Endothelial cell of umbilical vein (primary cell): Measurements from ENCODE around the gene CC2D2A. TPM values are rescaled to one million over a fixed set of nuclear protein-coding genes. Genes with fewer than 3 reads are reported as not detected.

Experiments
- BruUV-seq: library from RNA; stranded (reverse); fragments of 400-500 nt; replicated peaks from 2 replicates; lab custom pipeline; 2021; lab: Mats Ljungman, UMichigan
- CTCF ChIA-PET: fragments of 300-600, 350-600 bp; sonication (Branson Sonifier 250); formaldehyde crosslinking; loops from one replicate; lab custom pipeline; 2021; ENCODE audit warnings: antibody characterized with exemption, inconsistent platforms; lab: Charles Lee
- POLR2A ChIA-PET: fragments of 300-600, 350-600 bp; sonication (Branson Sonifier 250); formaldehyde crosslinking; loops from one replicate; lab custom pipeline; 2021; ENCODE audit warnings: antibody characterized with exemption, inconsistent platforms; lab: Charles Lee
- DNase-seq: peaks from one replicate; pipeline ENCODE4 v3.0.0-alpha.2; 2011; ENCODE audit warnings: low read depth, low spot score
- FAIRE-seq: peaks from 2 replicates; lab custom pipeline; 2011; peaks lifted over from hg19 to GRCh38; lab: Jason Lieb, UNC
- H2AFZ ChIP-seq: 2 replicates; pipeline ENCODE4 v1.6.0; 2012; ENCODE audit warnings: low read depth, low read length, control low read depth, inconsistent platforms
- H3K27ac ChIP-seq: 2 replicates; pipeline ENCODE4 v1.5.1; 2011; ENCODE audit warnings: low read depth, mild to moderate bottlenecking, control low read depth, low read length, moderate library complexity; ENCODE audit not compliant: insufficient read depth
- H3K27me3 ChIP-seq, 2 experiments: 2 replicates each; pipeline versions ENCODE4 v1.6.0 to v1.6.1; 2011; ENCODE audit warnings: low read length in 2 of 2, mixed read lengths in 1 of 2; ENCODE audit not compliant: control insufficient read depth in 2 of 2, insufficient read depth in 2 of 2
- H3K36me3 ChIP-seq, 2 experiments: 2 replicates in 1 of 2; 3 replicates in 1 of 2; pipeline ENCODE4 v1.5.1; 2011; ENCODE audit warnings: low read length in 2 of 2, mild to moderate bottlenecking in 1 of 2, moderate library complexity in 1 of 2; ENCODE audit not compliant: control insufficient read depth in 2 of 2, insufficient read depth in 2 of 2; ENCODE audit errors: extremely low read depth in 1 of 2
- H3K4me1 ChIP-seq: 3 replicates; pipeline ENCODE4 v1.5.1; 2011; ENCODE audit warnings: mild to moderate bottlenecking, low read length; ENCODE audit not compliant: control insufficient read depth, insufficient read depth; ENCODE audit errors: extremely low read depth
- H3K4me2 ChIP-seq: 2 replicates; pipeline ENCODE4 v1.6.1; 2011; ENCODE audit warnings: low read length, control low read depth, mixed read lengths; ENCODE audit not compliant: insufficient read depth
- H3K4me3 ChIP-seq, 3 experiments: fragments of 200-600 bp in 1 of 3; sonication (generic), shearing (Covaris generic) in 1 of 3; replicated peaks in 1 of 3; 2 replicates each; pipeline ENCODE4 v1.5.1; 2011 to 2016; ENCODE audit warnings: control low read depth in 3 of 3, low read length in 3 of 3, mild to moderate bottlenecking in 2 of 3, inconsistent platforms in 1 of 3, low read depth in 1 of 3, moderate library complexity in 1 of 3; ENCODE audit not compliant: insufficient read depth in 1 of 3
- H3K79me2 ChIP-seq: 2 replicates; pipeline ENCODE4 v1.6.0; 2012; ENCODE audit warnings: low read length, inconsistent platforms; ENCODE audit not compliant: control insufficient read depth, insufficient read depth
- H3K9ac ChIP-seq: replicated peaks from 2 replicates; pipeline ENCODE3; 2011; ENCODE audit warnings: low read length, control low read depth; ENCODE audit not compliant: insufficient read depth; ENCODE audit errors: extremely low read depth
- H3K9me1 ChIP-seq: replicated peaks from 3 replicates; pipeline ENCODE4 v1.6.0; 2011; ENCODE audit warnings: mild to moderate bottlenecking, low read length; ENCODE audit not compliant: control insufficient read depth, insufficient read depth; ENCODE audit errors: extremely low read depth
- H3K9me3 ChIP-seq: replicated peaks from 2 replicates; pipeline ENCODE4 v1.5.1; 2012; ENCODE audit warnings: low read length, inconsistent platforms; ENCODE audit not compliant: control insufficient read depth, insufficient read depth
- H4K20me1 ChIP-seq: replicated peaks from 2 replicates; pipeline ENCODE3; 2011; ENCODE audit warnings: mild to moderate bottlenecking, low read length; ENCODE audit not compliant: control insufficient read depth, insufficient read depth; ENCODE audit errors: extremely low read depth
- EZH2 ChIP-seq: IDR thresholded peaks from 2 replicates; pipeline ENCODE4 v1.6.1; 2012; ENCODE audit warnings: borderline replicate concordance, low read depth, mild to moderate bottlenecking, moderate library complexity, low read length, inconsistent platforms; ENCODE audit not compliant: severe bottlenecking
- FOS ChIP-seq: IDR thresholded peaks from 2 replicates; pipeline ENCODE4 v1.6.1; 2011; ENCODE audit warnings: mild to moderate bottlenecking, low read length, moderate library complexity, borderline replicate concordance; ENCODE audit not compliant: insufficient read depth
- GATA2 ChIP-seq: IDR thresholded peaks from 2 replicates; pipeline ENCODE4 v1.7.0; 2011; ENCODE audit warnings: low read depth, mild to moderate bottlenecking, moderate library complexity, mixed read lengths, low read length; ENCODE audit not compliant: insufficient read length, insufficient read depth
- JUN ChIP-seq: IDR thresholded peaks from 2 replicates; pipeline ENCODE4 v1.6.1; 2011; ENCODE audit warnings: borderline replicate concordance, low read depth; ENCODE audit not compliant: insufficient read length, insufficient read depth
- MAX ChIP-seq: IDR thresholded peaks from 2 replicates; pipeline ENCODE4 v1.6.1; 2011; ENCODE audit not compliant: insufficient read depth, insufficient read length
- MYC ChIP-seq: IDR thresholded peaks from one replicate; pipeline ENCODE4 v1.6.1; 2011; ENCODE audit warnings: mild to moderate bottlenecking, low read depth, low read length
- POLR2A ChIP-seq: IDR thresholded peaks from 2 replicates; pipeline ENCODE4 v1.6.1; 2012; ENCODE audit warnings: low read depth, mild to moderate bottlenecking, control low read depth, low read length
- POLR2AphosphoS5 ChIP-seq: IDR thresholded peaks from 2 replicates; pipeline ENCODE4 v1.6.1; 2012; ENCODE audit warnings: low read depth, mild to moderate bottlenecking, control low read depth, low read length, moderate library complexity; ENCODE audit not compliant: insufficient read depth
- dilution Hi-C: fragments of 300-500 bp; cut with MboI; formaldehyde crosslinking; loops from one replicate; pipeline ENCODE4 v1.15.0; 2019; ENCODE audit warnings: low sequenced_read_pairs; ENCODE audit not compliant: extremely low pct_ligation_motif_present
- intact Hi-C: fragments of 100-400 bp; cut with micrococcal nuclease; formaldehyde crosslinking; loops from one replicate; pipeline ENCODE4 v1.10.0; 2022
- polyA plus RNA-seq, 4 experiments: library from polyadenylated mRNA; depleted of rRNA in 3 of 4; stranded (reverse) in 3 of 4; unstranded in 1 of 4; fragments of >200 nt; gene quantifications; 2 replicates each; pipeline versions ENCODE4 v1.2.1 to v1.2.3, GENCODE V29; 2011 to 2012; ENCODE audit warnings: missing spikeins in 1 of 4
- total RNA-seq: library from RNA; stranded (reverse); gene quantifications from 2 replicates; pipeline ENCODE4 v1.2.3, GENCODE V29; 2021
- TF ChIP-seq, protein P1 (sequence below), 2 donors: IDR thresholded peaks; 1 replicate in 1 of 2; 2 replicates in 1 of 2; pipeline ENCODE4 v1.5.1; 2011; ENCODE audit warnings: low read length in 2 of 2, mild to moderate bottlenecking in 2 of 2, moderate library complexity in 2 of 2, control low read depth in 1 of 2, inconsistent platforms in 1 of 2, low read depth in 1 of 2; ENCODE audit not compliant: insufficient read depth in 1 of 2; ENCODE audit errors: extremely low read depth in 1 of 2

The CC2D2A gene
- total and polyA plus RNA-seq, 2 donors (not counting 3 experiments of a cell fraction or from before 2014, with no cell fraction given): 10.2 to 22.4 TPM

DNA sequence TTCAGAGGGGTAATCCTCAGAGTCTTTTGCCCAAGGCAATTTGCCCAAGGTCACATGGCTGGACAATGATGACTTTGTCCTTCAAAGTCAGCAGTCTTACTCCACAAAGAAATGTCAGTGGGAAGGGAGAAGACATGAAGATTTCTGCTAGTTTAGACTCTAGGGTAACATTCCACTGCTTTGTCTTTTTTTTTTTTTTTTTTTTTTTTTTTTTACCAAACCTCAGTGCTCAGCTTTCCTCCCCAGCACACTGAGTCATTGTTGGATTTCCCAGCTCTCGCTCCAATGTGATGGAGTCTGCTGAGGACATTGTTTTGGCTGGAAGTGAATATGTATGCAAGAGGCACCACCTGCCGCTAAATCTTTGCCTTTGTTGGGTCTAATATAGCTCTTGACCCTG lies 49.0 kb upstream of the CC2D2A start:
- H3K27ac ChIP-seq: no peak overlapping the region
- H3K9ac ChIP-seq: no peak overlapping the region
- no peak overlapping the region for H3K4me3 ChIP-seq
- no peaks in the 10 kb centered on the region for H3K27me3 ChIP-seq
- DNase-seq (no peak), FAIRE-seq (no peak)
- intact Hi-C loops (no loop called here), dilution Hi-C loops (no loop called here)
- no peaks in the 10 kb centered on the region for H4K20me1 ChIP-seq
- H3K4me1 ChIP-seq: no peaks in the 10 kb centered on the region
- ChIA-PET POLR2A (no interaction called here), CTCF (no interaction called here)
- no peaks in the 10 kb centered on the region for H3K79me2 ChIP-seq
- no TSS peak for BruUV-seq
- no peak overlapping the region for H3K4me2 ChIP-seq
- TF ChIP-seq POLR2AphosphoS5: no peak
- H3K9me1 ChIP-seq: no peaks in the 10 kb centered on the region
- no peak overlapping the region for H2AFZ ChIP-seq
- H3K36me3 ChIP-seq: no peaks in the 10 kb centered on the region
- no peaks in the 10 kb centered on the region for H3K9me3 ChIP-seq

GRCh38 chr4:15423285-15423711 lies 46.4 kb upstream of the CC2D2A start:
- FAIRE-seq (no peak), DNase-seq (no peak)
- dilution Hi-C loops: no loop called here
- ChIA-PET POLR2A (no interaction called here), CTCF (no interaction called here)
- H3K36me3 ChIP-seq: no peaks in the 10 kb centered on the region
- H3K9me3 ChIP-seq: no peaks in the 10 kb centered on the region
- no peaks in the 10 kb centered on the region for H4K20me1 ChIP-seq
- H3K9me1 ChIP-seq: no peaks in the 10 kb centered on the region
- H2AFZ ChIP-seq: no peak overlapping the region
- no peaks in the 10 kb centered on the region for H3K79me2 ChIP-seq
- no peak for TF ChIP-seq GATA2
- no peak for TF ChIP-seq JUN
- TF ChIP-seq POLR2AphosphoS5: no peak
- TF ChIP-seq EZH2: no peak
- TF ChIP-seq MYC: no peak
- TF ChIP-seq, protein P1, sequence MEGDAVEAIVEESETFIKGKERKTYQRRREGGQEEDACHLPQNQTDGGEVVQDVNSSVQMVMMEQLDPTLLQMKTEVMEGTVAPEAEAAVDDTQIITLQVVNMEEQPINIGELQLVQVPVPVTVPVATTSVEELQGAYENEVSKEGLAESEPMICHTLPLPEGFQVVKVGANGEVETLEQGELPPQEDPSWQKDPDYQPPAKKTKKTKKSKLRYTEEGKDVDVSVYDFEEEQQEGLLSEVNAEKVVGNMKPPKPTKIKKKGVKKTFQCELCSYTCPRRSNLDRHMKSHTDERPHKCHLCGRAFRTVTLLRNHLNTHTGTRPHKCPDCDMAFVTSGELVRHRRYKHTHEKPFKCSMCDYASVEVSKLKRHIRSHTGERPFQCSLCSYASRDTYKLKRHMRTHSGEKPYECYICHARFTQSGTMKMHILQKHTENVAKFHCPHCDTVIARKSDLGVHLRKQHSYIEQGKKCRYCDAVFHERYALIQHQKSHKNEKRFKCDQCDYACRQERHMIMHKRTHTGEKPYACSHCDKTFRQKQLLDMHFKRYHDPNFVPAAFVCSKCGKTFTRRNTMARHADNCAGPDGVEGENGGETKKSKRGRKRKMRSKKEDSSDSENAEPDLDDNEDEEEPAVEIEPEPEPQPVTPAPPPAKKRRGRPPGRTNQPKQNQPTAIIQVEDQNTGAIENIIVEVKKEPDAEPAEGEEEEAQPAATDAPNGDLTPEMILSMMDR (IDR thresholded peaks at IDR 0.05; ENCODE audit: extremely low read depth in 1 of 2, insufficient read depth in 1 of 2, low read depth in 1 of 2, low read length in 2 of 2): no peak
- TF ChIP-seq POLR2A: no peak
- TF ChIP-seq FOS: no peak
- no peak for TF ChIP-seq MAX
- no peak overlapping the region for H3K4me2 ChIP-seq
- H3K9ac ChIP-seq: no peak overlapping the region
- H3K4me1 ChIP-seq: no peaks in the 10 kb centered on the region
- H3K27ac ChIP-seq: no peak overlapping the region
- no peak overlapping the region for H3K4me3 ChIP-seq
- BruUV-seq: no TSS peak
- H3K27me3 ChIP-seq: no peaks in the 10 kb centered on the region
- intact Hi-C loops: no loop called here
